Left ventricle myocardium inferior (tissue), 1 donor: ENCODE measurements around the gene SELENOS. TPM values are rescaled to one million over a fixed set of nuclear protein-coding genes. Genes with fewer than 3 reads are reported as not detected.

Experiments used
- DNase-seq: peaks from one replicate; pipeline ENCODE4 v3.0.0-alpha.2; 2020
- H3K27ac ChIP-seq: fragments of 200-600 bp; replicated peaks from 2 replicates; pipeline ENCODE4 v1.8.0; 2021
- H3K27me3 ChIP-seq: fragments of 200-600 bp; 2 replicates; pipeline ENCODE4 v1.8.0; 2021; ENCODE audit warnings: low read depth
- H3K36me3 ChIP-seq: fragments of 200-600 bp; 2 replicates; pipeline ENCODE4 v1.8.0; 2021
- H3K4me1 ChIP-seq: fragments of 200-600 bp; 2 replicates; pipeline ENCODE4 v1.8.0; 2021
- H3K4me3 ChIP-seq: fragments of 200-600 bp; 2 replicates; pipeline ENCODE4 v1.8.0; 2021; ENCODE audit warnings: mild to moderate bottlenecking, moderate library complexity
- H3K9me3 ChIP-seq: fragments of 200-600 bp; replicated peaks from 2 replicates; pipeline ENCODE4 v1.8.0; 2021
- CTCF ChIP-seq: fragments of 200-600 bp; IDR thresholded peaks from 2 replicates; pipeline ENCODE4 v1.8.0; 2021; ENCODE audit warnings: antibody characterized with exemption, mild to moderate bottlenecking, borderline replicate concordance
- intact Hi-C: fragments of 100-400 bp; cut with micrococcal nuclease; formaldehyde crosslinking; loops from one replicate; pipeline ENCODE4 v1.11.0; 2022
- total RNA-seq: library from RNA; stranded (reverse); fragmentation: NEBNext Ultra II Directional; extraction: Animal tissue kit (Norgen Biotek cat#: 25700); gene quantifications from one replicate; pipeline ENCODE4 v1.2.1, GENCODE V29; 2021
- donor health status: DM: no; HTN: yes; CAD: no; lungs with severe emphysema.

The SELENOS gene
- total RNA-seq, 1 donor from 2014 or later = 50.6 TPM

GRCh38 chr15:101250341-101250831 lies 26.9 kb downstream of the SELENOS start:
- Histone ChIP-seq H3K27ac (peak overlapping the region; percentile 78), H3K4me3 (peak overlapping the region; percentile 89), H3K4me1 (peaks cover 73% of the 10 kb centered on the region), H3K27me3 (no peaks in the 10 kb centered on the region), H3K36me3 (peaks cover 3% of the 10 kb centered on the region), H3K9me3 (no peaks in the 10 kb centered on the region)
- intact Hi-C loops = no loop called here
- TF ChIP-seq CTCF = no peak
- no peak for DNase-seq

GRCh38 chr15:101248274-101248673 lies 29.0 kb downstream of the SELENOS start:
- H3K9me3 ChIP-seq = no peaks in the 10 kb centered on the region
- peaks cover 90% of the 10 kb centered on the region for H3K4me1 ChIP-seq
- no peaks in the 10 kb centered on the region for H3K27me3 ChIP-seq
- DNase-seq = no peak
- no peak for TF ChIP-seq CTCF
- no peak overlapping the region for H3K4me3 ChIP-seq
- H3K27ac ChIP-seq = no peak overlapping the region
- H3K36me3 ChIP-seq = peaks cover 3% of the 10 kb centered on the region
- intact Hi-C loops = loop anchor here (10.0 kb wide), 1 partner anchor 123 kb away; no protein-coding TSS in a partner anchor

GRCh38 chr15:101246824-101247745 lies 30.2 kb downstream of the SELENOS start:
- H3K27ac ChIP-seq = peak overlapping the region; percentile 35
- peaks cover 6% of the 10 kb centered on the region for H3K36me3 ChIP-seq
- DNase-seq = no peak
- TF ChIP-seq CTCF = no peak
- intact Hi-C loops = loop anchor here (10.0 kb wide), 1 partner anchor 122 kb away; no protein-coding TSS in a partner anchor
- peaks cover 90% of the 10 kb centered on the region for H3K4me1 ChIP-seq
- H3K27me3 ChIP-seq = no peaks in the 10 kb centered on the region
- H3K4me3 ChIP-seq = peak overlapping the region; percentile 28
- no peaks in the 10 kb centered on the region for H3K9me3 ChIP-seq

- Histone ChIP-seq H3K4me3 (peak overlapping the region; percentile 28), H3K9me3 (no peaks in the 10 kb centered on the region), H3K36me3 (peaks cover 8% of the 10 kb centered on the region), H3K27ac (peak overlapping the region; percentile 35), H3K27me3 (no peaks in the 10 kb centered on the region), H3K4me1 (peaks cover 96% of the 10 kb centered on the region)
- intact Hi-C loops = loop anchor here (10.0 kb wide), 1 partner anchor 122 kb away; no protein-coding TSS in a partner anchor
- no peak for DNase-seq
- no peak for TF ChIP-seq CTCF
These were observed 30.9 kb downstream of the SELENOS start for GRCh38 chr15:101246391-101246790.

GRCh38 chr15:101244889-101245668 lies 32.2 kb downstream of the SELENOS start:
- no peak for TF ChIP-seq CTCF
- H3K4me1 ChIP-seq = peaks cover 100% of the 10 kb centered on the region
- intact Hi-C loops = loop anchor here (10.0 kb wide), 1 partner anchor 120 kb away; no protein-coding TSS in a partner anchor

More at GRCh38 chr15:101244889-101245668, 32.2 kb downstream of the SELENOS start:
- H3K27ac ChIP-seq = peak overlapping the region; percentile 18
- DNase-seq = no peak
- H3K9me3 ChIP-seq = no peaks in the 10 kb centered on the region
- H3K27me3 ChIP-seq = no peaks in the 10 kb centered on the region
- peaks cover 8% of the 10 kb centered on the region for H3K36me3 ChIP-seq
- H3K4me3 ChIP-seq = no peak overlapping the region
